ENCODE data around the gene KLHDC3. TPM values are rescaled to one million over a fixed set of nuclear protein-coding genes. Genes with fewer than 3 reads are reported as not detected.

KLHDC3 gene
- total and polyA plus RNA-seq, 2 of the 13 experiments (the other 11 are each of a cell fraction or from before 2014, with no cell fraction given): 78.3 to 91.5 TPM

DNA sequence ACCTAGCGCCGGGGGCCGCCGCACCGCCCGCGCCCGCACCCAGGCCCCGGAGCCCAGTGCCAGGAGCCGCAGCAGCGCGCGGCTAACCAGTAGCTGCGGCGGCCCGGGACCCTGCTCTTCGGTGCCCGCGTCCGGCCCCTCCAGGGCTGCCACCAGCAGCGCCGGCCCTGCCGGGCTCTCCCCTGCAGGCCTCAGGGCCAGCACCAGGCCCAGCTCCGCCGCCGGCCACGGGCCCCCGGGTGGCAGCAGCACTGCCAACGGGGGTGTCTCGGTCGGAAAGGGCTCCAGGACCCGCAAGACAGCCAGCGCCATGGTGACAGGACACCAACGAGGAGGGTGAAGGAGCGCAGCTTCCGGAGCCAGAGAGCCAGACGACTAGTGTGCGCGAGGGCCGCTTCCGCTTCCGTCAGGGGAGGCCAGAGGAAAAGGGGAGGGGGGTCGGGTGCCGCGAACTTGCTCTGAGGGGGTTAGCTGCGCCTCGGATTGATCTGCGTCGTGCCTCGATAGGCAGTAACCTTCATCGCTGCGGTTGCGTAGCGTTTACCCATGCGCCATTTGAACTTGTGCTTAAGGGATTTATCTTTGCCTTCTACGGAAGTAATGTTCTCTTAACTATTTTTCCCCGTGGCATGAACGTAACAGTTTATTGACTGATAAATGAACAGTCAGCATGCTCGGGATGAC is 35.1 kb upstream of the KLHDC3 start, which contains the start of gene PEX6 (continued):
- TF ChIP-seq FIP1L1 (IDR thresholded peaks at IDR 0.05; ENCODE audit: borderline replicate concordance, insufficient read depth, low read depth, low read length) (peak; percentile 93), NRL (CRISPR knock-in tag; IDR thresholded peaks at IDR 0.05; ENCODE audit: borderline replicate concordance) (no peak; the same call in 1 of the 2 replicates), KAT7 (CRISPR knock-in tag; IDR thresholded peaks at IDR 0.05; ENCODE audit: borderline replicate concordance) (peak; percentile 94), ZNF746 (CRISPR knock-in tag; IDR thresholded peaks at IDR 0.05) (no peak), KMT2B (CRISPR knock-in tag; IDR thresholded peaks at IDR 0.05) (peak; percentile 92), SP1 (IDR thresholded peaks at IDR 0.05) (no peak), SP1 (CRISPR knock-in tag; IDR thresholded peaks at IDR 0.05) (peak; percentile 32; the same call in 1 of the 2 replicates), ZNF788 (CRISPR knock-in tag; IDR thresholded peaks at IDR 0.05; ENCODE audit: borderline replicate concordance) (peak; percentile 90; the same call in 1 of the 2 replicates), SETDB1 (CRISPR knock-in tag; IDR thresholded peaks at IDR 0.05; ENCODE audit: borderline replicate concordance) (no peak), ZBTB1 (CRISPR knock-in tag; IDR thresholded peaks at IDR 0.05; ENCODE audit: borderline replicate concordance) (no peak), ZNF44 (CRISPR knock-in tag; IDR thresholded peaks at IDR 0.05) (peak; percentile 92; the same call in 1 of the 2 replicates), ATF1 (CRISPR knock-in tag; IDR thresholded peaks at IDR 0.05) (no peak)
- TF ChIP-seq, protein P1, sequence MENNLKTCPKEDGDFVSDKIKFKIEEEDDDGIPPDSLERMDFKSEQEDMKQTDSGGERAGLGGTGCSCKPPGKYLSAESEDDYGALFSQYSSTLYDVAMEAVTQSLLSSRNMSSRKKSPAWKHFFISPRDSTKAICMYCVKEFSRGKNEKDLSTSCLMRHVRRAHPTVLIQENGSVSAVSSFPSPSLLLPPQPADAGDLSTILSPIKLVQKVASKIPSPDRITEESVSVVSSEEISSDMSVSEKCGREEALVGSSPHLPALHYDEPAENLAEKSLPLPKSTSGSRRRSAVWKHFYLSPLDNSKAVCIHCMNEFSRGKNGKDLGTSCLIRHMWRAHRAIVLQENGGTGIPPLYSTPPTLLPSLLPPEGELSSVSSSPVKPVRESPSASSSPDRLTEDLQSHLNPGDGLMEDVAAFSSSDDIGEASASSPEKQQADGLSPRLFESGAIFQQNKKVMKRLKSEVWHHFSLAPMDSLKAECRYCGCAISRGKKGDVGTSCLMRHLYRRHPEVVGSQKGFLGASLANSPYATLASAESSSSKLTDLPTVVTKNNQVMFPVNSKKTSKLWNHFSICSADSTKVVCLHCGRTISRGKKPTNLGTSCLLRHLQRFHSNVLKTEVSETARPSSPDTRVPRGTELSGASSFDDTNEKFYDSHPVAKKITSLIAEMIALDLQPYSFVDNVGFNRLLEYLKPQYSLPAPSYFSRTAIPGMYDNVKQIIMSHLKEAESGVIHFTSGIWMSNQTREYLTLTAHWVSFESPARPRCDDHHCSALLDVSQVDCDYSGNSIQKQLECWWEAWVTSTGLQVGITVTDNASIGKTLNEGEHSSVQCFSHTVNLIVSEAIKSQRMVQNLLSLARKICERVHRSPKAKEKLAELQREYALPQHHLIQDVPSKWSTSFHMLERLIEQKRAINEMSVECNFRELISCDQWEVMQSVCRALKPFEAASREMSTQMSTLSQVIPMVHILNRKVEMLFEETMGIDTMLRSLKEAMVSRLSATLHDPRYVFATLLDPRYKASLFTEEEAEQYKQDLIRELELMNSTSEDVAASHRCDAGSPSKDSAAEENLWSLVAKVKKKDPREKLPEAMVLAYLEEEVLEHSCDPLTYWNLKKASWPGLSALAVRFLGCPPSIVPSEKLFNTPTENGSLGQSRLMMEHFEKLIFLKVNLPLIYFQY (CRISPR knock-in tag; IDR thresholded peaks at IDR 0.05; ENCODE audit: borderline replicate concordance): peak; percentile 85; the same call in 1 of the 2 replicates
- TF ChIP-seq, protein P2, sequence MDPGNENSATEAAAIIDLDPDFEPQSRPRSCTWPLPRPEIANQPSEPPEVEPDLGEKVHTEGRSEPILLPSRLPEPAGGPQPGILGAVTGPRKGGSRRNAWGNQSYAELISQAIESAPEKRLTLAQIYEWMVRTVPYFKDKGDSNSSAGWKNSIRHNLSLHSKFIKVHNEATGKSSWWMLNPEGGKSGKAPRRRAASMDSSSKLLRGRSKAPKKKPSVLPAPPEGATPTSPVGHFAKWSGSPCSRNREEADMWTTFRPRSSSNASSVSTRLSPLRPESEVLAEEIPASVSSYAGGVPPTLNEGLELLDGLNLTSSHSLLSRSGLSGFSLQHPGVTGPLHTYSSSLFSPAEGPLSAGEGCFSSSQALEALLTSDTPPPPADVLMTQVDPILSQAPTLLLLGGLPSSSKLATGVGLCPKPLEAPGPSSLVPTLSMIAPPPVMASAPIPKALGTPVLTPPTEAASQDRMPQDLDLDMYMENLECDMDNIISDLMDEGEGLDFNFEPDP (CRISPR knock-in tag; conservative IDR thresholded peaks at IDR 0.05): 0 out of 2 replicates have a peak, but pooled peaks have one; percentile 94
- TF ChIP-seq, protein P3, sequence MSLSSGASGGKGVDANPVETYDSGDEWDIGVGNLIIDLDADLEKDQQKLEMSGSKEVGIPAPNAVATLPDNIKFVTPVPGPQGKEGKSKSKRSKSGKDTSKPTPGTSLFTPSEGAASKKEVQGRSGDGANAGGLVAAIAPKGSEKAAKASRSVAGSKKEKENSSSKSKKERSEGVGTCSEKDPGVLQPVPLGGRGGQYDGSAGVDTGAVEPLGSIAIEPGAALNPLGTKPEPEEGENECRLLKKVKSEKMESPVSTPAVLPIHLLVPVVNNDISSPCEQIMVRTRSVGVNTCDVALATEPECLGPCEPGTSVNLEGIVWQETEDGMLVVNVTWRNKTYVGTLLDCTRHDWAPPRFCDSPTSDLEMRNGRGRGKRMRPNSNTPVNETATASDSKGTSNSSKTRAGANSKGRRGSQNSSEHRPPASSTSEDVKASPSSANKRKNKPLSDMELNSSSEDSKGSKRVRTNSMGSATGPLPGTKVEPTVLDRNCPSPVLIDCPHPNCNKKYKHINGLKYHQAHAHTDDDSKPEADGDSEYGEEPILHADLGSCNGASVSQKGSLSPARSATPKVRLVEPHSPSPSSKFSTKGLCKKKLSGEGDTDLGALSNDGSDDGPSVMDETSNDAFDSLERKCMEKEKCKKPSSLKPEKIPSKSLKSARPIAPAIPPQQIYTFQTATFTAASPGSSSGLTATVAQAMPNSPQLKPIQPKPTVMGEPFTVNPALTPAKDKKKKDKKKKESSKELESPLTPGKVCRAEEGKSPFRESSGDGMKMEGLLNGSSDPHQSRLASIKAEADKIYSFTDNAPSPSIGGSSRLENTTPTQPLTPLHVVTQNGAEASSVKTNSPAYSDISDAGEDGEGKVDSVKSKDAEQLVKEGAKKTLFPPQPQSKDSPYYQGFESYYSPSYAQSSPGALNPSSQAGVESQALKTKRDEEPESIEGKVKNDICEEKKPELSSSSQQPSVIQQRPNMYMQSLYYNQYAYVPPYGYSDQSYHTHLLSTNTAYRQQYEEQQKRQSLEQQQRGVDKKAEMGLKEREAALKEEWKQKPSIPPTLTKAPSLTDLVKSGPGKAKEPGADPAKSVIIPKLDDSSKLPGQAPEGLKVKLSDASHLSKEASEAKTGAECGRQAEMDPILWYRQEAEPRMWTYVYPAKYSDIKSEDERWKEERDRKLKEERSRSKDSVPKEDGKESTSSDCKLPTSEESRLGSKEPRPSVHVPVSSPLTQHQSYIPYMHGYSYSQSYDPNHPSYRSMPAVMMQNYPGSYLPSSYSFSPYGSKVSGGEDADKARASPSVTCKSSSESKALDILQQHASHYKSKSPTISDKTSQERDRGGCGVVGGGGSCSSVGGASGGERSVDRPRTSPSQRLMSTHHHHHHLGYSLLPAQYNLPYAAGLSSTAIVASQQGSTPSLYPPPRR (CRISPR knock-in tag; IDR thresholded peaks at IDR 0.05; ENCODE audit: borderline replicate concordance): peak; percentile 69
- TF ChIP-seq, protein P4, sequence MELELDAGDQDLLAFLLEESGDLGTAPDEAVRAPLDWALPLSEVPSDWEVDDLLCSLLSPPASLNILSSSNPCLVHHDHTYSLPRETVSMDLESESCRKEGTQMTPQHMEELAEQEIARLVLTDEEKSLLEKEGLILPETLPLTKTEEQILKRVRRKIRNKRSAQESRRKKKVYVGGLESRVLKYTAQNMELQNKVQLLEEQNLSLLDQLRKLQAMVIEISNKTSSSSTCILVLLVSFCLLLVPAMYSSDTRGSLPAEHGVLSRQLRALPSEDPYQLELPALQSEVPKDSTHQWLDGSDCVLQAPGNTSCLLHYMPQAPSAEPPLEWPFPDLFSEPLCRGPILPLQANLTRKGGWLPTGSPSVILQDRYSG (CRISPR knock-in tag; IDR thresholded peaks at IDR 0.05): no peak
